HG03196 (cell line): ENCODE data around the gene MRE11.
"Not testable (repeated sequence)": the region's sequence is repeated elsewhere in the genome, so short reads cannot be mapped to it uniquely, and the experiment has no call there.

Source experiments
- ATAC-seq: cut with Tn5 transposase; IDR thresholded peaks from one replicate; pipeline ENCODE4 v1.9.1; 2021; ENCODE audit not compliant: unreplicated experiment

The MRE11 gene

DNA sequence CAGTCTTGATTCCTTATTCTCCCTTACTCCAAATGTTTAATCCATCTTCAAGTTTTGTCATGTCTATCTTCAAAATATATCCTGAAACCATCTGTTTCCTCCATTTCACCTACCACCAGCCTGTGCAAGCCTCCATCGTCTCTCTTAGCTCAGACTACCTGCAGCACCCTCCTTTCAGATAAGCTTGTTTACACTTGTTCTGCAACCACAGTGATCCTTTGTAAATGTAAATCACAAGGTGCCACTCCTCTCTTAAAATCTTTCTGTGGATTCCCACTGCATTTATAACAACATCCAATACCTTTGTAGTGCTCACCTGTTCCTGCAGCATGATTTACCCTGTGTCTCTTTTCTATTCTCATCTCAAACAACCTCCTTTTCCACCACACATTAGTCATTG lies 60.6 kb downstream of the MRE11 start:
- ATAC-seq = no peak

DNA sequence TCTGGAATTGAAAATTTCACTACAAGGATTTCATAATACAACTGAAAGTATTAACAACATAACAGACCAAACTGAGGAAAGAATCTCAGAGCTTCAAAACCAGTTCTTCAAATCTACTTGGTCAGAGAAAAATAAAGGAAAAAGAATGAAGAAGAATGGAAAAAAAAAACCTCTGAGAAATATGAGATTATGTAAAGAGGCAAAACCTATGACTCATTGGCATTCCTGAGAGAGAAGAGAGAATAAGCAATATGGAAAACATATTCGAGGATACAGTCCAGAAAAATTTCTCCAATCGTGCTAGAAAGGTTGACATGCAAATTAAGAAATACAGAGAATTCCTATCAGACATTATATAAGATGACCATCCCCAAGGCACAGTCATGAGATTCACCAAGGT lies 69.0 kb downstream of the MRE11 start:
- no peak for ATAC-seq

DNA sequence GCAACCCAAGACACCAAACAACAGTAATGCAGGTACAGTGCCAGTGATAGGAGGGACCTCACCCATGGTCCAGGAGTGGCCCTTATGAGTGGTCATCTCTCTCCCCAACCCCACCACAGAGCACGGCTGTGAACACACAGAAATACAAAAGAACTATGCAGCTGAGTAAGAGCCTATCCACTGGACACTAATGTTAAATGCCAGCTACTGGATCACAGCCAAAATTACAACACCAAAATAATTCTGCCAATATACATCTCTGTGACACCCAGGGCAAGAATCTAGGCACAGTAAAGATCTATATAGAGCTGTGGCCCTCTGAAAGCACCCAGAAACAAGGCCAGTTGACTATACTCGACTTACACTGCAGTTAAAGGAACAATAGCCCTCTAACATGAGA lies 69.6 kb downstream of the MRE11 start:
- no peak for ATAC-seq

DNA sequence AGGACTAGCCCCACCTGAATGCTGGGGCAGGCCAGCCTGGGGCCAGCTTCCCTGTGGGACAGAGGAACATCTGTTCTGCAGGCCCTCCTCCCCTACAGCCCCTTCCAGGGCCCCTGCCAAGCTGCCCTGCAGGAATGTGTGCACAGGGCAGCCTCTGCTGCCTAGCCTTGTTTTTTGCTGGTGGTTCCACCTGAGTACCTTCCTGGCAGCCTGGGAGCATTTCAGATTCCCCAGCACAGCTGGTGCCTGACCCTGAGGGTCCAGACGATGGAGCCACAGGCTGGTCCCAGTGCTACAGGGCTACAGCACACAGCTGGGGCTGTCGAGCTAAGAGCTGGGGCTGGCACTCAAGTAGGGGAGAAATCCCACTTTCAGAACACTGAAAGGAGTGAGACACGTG lies 70.1 kb downstream of the MRE11 start:
- no peak for ATAC-seq

DNA sequence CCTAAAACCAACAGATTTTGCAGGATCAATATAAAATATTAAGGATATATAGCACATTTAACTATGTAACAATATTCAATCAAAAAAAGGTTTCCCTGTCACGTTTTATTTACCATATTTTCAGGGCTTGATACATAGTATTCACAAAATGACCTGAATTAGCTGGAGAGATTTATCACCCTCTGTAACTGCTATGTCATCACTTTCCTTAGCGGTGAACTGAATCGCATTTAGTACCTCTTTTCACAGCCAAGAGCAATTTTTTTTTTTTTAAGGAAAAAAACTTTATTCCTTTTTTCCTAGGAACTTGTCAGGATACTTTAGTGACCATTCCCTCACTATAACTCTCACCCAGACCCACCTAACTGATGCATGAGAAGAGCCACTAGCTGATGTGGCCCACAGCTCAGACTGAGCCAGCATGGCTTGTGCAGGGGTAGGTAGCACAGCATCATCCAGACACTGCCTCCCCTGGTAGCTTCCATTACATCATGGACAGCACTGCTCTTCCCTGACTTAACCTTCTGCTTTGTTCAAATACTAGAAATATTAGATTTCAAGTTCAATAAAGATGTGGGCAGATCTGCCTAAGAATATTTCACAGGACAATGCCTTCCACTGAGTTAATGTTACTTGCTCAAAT lies 75.4 kb downstream of the MRE11 start:
- no peak for ATAC-seq

DNA sequence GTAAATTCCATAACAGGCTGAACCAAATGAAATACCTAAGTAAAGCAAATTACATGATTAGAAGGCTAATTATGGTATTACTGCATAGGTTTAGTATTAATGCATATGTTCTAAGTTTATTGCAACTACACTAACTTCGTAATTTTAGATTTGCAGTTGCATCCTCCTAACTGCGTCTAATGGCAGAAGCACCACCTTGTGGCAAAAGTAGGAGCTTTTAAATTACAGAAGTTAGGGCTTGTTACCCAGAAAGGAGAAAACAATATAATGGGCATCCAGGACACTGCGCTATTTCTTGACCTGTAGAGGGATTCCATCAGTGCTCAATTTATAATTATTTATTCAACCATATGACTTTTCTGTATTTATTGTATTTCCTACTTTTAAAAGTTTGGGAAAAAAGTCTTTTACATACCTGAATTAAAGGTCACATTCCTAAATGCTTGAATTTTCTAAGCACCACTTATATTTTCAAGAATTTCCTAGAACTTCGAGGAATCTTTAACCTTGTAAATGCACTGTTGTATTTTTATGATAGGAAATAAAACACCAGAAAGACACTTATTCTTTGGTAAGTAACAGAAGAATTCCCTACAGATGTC lies 76.2 kb downstream of the MRE11 start:
- no peak for ATAC-seq

DNA sequence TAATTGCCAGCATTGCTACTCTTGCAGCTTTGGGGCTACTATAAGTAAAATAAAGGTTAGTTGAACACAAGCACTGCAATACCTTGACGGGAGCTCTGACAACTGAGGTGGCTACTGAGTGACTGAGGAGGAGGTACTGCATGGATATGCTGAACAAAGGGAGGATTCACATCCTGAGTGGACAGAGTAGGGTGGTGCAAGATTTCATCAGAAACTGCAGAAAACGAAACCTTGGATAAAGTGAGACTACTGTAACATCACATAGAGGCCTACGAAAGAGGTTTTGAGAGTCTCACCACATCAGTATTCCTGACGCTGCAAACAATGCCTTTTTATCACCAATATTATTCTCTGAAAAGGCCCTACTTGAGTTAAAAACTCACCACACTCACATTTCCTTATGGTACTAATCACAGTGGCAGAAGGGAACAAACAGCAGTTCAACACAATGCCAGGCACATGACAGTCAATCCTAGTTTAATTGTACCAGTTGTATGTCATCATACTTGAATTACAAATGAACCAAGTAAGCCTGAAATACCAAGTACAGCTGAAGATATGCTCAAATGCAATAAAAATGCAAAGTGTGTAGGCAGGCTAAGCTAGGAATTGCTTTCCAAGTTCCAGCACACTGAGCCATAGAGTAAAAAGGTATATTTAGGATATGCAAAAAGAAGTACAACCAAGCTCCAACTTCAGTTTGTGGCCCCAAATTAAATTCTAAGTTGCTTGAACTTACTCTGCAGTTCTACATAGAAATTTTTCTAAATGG lies 88.4 kb downstream of the MRE11 start:
- ATAC-seq = no peak

DNA sequence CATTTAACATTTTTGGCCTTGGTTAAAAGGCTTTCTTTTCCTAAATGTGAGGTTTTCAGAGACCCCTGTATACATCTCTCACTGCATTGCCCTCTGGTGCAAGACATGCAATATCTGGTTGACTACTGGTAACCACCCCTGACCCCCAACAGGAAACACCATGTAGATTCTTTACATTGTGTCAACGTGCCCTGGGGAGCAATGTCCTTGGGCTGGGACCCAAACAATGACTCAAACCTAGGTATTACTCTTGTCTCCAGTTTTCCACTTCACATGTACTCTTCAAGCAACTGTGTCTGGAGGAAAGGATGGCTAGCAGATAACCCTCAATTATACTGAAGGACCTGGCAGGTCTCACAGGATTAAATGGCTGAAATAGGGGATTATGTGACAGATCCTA lies 91.3 kb downstream of the MRE11 start:
- ATAC-seq = no peak

DNA sequence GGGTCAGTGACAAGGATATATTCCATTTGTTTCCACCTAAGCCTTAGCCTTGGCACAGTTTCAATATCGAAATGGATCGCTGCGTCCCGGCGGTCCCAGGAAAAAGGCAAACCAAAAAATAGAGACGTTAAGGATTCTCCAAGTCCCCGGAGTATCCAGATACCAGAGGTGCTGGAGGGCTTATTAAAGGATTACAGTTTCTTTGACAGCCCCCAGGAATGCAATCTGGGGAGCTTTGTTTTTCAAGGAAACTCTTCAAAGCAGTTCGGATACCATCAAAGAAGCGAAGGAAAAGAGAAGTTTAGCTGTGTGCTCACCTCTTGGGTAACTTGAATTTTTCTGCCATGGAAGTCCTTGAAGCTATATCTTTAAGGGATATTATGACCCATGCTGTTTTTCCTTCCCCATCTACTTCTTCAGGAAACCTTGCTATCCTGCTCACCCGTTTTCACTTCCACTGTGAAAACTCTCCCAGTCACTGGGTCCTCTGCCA lies 91.8 kb downstream of the MRE11 start:
- ATAC-seq = no peak

DNA sequence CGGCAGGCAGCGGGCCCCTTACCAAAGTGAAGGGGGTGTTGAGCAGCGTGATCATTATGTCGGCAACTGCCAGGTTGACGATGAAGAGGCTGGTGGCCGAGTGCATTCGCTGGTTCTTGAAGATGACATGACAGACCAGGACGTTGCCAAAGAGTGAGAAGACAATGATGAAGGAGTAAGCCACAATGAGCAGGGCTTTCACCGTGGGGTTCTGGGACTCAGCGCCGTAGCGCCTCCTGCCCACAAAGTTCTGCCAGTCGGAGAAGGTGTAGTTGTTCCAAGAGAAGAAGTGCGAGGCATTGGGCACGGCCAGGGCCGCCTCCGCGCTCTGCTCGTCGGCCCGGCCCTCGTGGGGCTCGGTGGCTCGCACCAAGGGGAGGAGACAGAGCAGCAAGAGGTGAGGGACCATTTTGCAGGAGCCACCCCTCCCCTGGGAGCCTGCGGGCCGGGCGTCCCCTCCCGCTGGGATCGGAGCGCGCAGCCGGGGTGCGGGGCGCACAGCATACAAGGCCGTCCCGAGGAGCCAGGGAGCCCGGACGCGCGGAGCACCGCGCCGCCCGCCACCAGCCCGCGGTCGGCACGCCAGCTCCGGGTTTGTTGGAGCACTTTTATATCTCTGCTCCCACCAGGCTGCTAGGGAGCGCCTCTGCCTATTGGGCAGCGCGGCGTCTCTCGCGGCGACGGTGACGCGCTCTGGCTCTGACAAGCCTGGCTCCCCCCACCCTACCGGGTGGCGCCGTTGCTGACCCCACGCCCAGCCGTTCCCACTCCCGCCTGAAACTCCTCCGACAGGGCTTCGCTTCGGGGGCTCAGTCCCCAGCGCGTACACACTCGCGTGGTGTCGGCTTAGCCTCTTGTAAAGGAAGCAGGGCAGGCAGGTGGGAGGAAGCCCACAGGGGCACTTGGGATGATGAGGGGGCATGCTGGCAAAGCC lies 92.5 kb downstream of the MRE11 start, which contains the start of gene GPR83:
TSS of gene GPR83 (minus strand) at position 581 of the 934 bp plus-strand sequence. CDS start at position 409, 172 bp downstream.
- no peak for ATAC-seq

DNA sequence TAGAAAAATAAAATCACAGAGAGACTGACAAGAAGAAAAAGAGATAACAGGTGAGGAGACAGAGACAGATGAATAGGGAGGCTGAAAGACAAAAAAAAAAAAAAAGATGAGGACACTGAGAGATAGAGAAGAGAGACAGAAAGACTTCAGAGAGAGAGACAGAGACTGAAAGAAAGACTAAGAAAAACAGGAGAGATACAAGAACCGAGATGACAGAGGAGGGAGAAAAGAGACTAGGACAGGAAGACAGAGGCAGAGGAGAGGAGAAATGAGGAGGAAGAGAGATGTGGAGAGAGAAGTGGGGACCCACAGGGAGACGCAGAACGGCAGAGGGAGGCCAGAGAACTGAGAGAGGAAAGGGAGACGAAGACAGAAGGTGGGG lies 93.2 kb downstream of the MRE11 start:
- no peak for ATAC-seq

DNA sequence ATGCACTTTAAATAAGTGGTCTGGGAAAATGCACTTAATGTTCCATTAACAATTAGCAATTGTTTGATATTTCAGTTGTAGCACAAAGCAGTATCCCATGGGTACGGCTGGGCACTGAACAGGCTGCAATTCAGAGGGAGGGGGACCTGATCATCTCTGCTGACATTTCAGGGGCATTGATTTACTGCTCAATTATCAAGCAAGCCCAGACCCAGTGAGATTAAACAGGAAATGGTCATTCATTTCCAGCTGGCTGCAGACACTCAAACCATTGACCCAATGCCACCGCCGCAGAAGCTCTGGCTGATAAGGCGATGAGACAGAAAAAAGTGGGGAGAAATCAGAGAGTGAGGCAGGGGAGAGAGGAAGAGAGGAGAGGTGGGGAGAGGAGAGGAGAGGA lies 93.6 kb downstream of the MRE11 start:
- ATAC-seq = no peak

DNA sequence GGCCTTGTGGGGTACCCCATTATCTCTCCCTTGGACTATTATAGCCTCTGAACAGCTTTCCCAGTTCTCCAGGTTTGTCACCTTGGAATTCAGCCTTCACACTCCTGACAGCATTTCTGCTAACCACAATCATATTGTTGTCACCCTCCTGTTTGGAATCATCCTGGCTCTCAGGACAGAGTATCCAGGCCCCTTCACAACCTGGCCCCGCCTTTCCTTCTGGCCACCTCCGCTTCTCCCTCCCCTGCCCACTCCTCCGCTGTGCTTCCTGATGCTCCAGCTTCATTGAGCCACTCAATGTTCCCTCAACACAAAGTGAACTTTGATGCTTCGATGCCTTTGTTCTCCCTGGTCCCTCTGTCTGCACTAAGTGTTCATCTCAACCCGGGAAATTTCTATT lies 95.5 kb downstream of the MRE11 start:
- ATAC-seq = no peak

DNA sequence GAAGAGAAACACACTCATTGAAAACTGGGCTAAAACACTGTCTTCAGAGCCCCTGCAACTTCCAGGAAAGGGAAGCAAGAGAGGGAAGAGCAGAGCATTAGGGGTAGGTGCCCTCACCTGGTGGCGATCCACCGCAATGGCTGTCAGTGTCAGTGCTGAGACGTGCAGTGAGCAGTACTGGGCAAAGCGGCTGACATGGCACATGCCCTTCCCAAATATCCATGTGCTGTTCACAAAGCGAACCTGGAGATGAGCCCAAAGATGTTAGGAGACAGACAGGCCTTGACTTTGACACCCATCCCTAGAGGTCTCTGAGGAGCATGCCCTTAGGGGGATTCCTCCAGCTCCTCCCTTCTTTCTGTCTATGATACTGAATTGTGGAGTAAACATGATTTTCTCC lies 97.4 kb downstream of the MRE11 start:
- no peak for ATAC-seq

DNA sequence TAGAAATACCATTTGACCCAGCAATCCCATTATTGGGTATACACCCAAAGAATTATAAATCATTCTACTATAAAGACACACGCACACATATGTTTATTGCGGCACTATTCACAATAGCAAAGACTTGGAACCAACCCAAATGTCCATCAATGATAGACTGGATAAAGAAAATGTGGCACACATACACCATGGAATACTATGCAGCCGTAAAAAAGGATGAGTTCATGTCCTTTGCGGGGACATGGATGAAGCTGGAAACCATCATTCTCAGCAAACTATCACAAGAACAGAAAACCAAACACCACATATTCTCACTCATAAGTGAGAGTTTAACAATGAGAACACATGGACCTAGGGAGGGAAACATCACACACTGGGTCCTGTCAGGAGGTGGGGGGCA lies 101.7 kb downstream of the MRE11 start:
- not testable (repeated sequence) for ATAC-seq

DNA sequence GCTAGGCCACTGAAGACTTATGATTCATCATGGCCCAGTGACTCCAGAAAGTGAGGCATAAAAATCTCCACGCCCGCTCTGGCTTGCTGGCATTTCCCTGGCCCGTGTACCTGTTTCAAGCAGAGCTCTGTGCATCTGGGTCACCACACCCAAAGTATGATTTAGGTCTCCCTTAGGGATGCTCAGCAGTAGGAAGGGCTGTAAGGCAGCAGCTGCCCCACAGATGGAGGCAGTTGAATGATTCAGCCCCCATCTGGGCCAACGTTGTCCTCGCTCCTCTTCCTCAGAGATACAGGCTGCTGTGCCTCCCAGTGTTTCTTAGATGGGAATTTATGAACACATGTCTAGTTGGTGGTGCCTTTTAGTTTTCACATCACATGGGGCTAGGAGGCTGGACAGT lies 114.0 kb downstream of the MRE11 start:
- ATAC-seq = no peak

DNA sequence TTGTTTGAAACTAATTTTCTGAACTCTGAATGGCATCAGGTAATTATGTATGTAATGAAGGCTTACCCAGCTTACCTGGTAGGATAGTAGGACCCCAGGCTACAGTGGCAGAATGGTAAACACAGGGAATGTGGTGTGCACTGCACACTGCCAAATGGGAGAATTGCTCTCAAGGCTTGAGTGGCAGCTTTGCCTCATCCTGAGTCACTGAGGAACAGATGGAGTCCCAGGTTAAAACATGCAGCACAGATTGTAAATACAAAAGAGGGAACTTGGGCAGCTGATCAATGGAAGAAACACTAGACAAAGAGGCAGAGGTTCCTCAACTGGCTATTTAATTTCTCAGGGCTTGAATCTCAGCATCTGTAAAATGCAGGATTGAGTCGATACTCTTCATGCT lies 116.8 kb downstream of the MRE11 start:
- no peak for ATAC-seq

DNA sequence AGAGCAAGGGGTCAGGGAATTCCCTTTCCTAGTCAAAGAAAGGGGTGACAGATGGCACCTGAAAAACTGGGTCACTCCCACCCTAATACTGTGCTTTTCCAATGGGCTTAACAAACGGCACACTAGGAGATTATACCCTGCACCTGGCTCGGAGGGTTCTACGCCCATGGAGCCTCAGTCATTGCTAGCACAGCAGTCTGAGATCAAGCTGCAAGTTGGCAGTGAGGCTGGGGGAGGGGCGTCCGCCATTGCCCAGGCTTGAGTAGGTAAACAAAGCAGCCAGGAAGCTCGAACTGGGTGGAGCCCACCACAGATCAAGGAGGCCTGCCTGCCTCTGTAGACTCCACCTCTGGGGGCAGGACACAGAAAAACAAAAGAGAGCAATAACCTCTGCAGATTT lies 123.1 kb downstream of the MRE11 start:
- ATAC-seq = not testable (repeated sequence)
